Measurements from ENCODE around the gene ZKSCAN2. TPM values are rescaled to one million over a fixed set of nuclear protein-coding genes. Genes with fewer than 3 reads are reported as not detected.
A peak's percentile ranks its signal among the peaks of the same experiment; 100 is the strongest.

Gene ZKSCAN2
- total and polyA plus RNA-seq, 2 donors (not counting 1 experiment from before 2014, with no cell fraction given), result 2.1 to 4.3 TPM

DNA sequence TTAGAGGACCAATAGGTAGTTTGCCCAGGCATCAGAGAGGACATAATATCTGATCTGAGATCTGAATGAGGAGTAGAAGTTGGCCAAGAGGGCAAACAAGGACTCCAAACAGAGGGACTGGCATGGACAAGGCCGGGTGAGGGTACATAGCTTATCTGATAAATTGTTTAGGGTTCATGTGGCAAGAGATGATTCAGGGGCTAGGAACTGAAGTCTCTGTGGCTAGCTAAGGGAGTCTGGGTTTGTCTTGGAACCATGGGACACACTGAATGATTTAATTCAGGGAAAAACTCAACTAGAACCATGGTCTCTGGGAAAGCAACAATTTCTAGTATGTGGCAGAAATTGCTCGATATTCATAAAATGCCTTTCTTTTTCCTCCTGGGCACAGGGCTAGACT lies 45.0 kb downstream of the ZKSCAN2 start:
- Histone ChIP-seq H3K27me3 (ENCODE audit: control insufficient read depth, insufficient read depth, low read length) (peaks cover 3% of the 10 kb centered on the region), H3K9ac (ENCODE audit: insufficient read depth, low read length) (no peak overlapping the region), H3K79me2 (ENCODE audit: control insufficient read depth, insufficient read depth, low read length) (no peaks in the 10 kb centered on the region), H3K4me1 (ENCODE audit: control insufficient read depth, extremely low read depth, insufficient read depth, low read length) (no peaks in the 10 kb centered on the region), H4K20me1 (ENCODE audit: control insufficient read depth, extremely low read depth, insufficient read depth, low read length) (no peaks in the 10 kb centered on the region), H2AFZ (ENCODE audit: low read length) (no peak overlapping the region), H3K36me3 (ENCODE audit: control insufficient read depth, insufficient read depth, low read length) (no peaks in the 10 kb centered on the region), H3K27ac (ENCODE audit: insufficient read depth, low read length) (no peak overlapping the region), H3K9me3 (ENCODE audit: control insufficient read depth, insufficient read depth, low read depth, low read length) (no peaks in the 10 kb centered on the region), H3K4me3 (replicated peaks in 1 of 4; ENCODE audit: control extremely low read depth in 1 of 4, insufficient read depth in 1 of 4, low read depth in 3 of 4, low read length in 4 of 4) (no peak overlapping the region), H3K4me2 (ENCODE audit: extremely low read depth, insufficient read depth, low read length) (no peak overlapping the region)
- TF ChIP-seq EZH2 (IDR thresholded peaks at IDR 0.05; ENCODE audit: low read length, missing control alignments), result no peak
- peak in 1 of 2 donors; percentile 23 for DNase-seq (ENCODE audit: low read depth in 2 of 2)

DNA sequence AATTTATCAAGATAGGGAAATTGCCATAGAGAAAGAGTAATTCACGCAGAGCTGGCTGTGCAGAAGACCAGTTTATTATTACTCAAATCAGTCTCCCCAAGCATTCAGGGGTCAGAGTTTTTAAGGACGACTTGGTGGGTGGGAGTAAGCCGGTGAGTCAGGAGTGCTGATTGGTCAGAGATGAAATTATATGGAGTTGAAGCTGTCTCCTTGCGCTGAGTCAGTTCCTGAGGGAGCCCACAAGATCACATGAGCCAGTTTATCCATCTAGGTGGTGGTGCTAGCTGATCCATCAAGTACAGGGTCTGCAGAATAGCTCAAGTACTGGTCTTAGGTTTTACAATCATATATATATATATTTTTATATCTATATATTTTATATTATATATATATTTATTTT lies 46.9 kb downstream of the ZKSCAN2 start:
- H3K9me3 ChIP-seq (ENCODE audit: control insufficient read depth, insufficient read depth, low read depth, low read length), result no peaks in the 10 kb centered on the region
- H3K4me1 ChIP-seq (ENCODE audit: control insufficient read depth, extremely low read depth, insufficient read depth, low read length), result no peaks in the 10 kb centered on the region
- H2AFZ ChIP-seq (ENCODE audit: low read length), result no peak overlapping the region
- no peak overlapping the region for H3K4me2 ChIP-seq (ENCODE audit: extremely low read depth, insufficient read depth, low read length)
- TF ChIP-seq EZH2 (IDR thresholded peaks at IDR 0.05; ENCODE audit: low read length, missing control alignments), result no peak
- TF ChIP-seq, protein P1, sequence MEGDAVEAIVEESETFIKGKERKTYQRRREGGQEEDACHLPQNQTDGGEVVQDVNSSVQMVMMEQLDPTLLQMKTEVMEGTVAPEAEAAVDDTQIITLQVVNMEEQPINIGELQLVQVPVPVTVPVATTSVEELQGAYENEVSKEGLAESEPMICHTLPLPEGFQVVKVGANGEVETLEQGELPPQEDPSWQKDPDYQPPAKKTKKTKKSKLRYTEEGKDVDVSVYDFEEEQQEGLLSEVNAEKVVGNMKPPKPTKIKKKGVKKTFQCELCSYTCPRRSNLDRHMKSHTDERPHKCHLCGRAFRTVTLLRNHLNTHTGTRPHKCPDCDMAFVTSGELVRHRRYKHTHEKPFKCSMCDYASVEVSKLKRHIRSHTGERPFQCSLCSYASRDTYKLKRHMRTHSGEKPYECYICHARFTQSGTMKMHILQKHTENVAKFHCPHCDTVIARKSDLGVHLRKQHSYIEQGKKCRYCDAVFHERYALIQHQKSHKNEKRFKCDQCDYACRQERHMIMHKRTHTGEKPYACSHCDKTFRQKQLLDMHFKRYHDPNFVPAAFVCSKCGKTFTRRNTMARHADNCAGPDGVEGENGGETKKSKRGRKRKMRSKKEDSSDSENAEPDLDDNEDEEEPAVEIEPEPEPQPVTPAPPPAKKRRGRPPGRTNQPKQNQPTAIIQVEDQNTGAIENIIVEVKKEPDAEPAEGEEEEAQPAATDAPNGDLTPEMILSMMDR (conservative IDR thresholded peaks at IDR 0.05 in 1 of 2, IDR thresholded peaks at IDR 0.05 in 1 of 2; ENCODE audit: low read depth in 1 of 2, low read length in 2 of 2), result no peak
- no peak overlapping the region for H3K4me3 ChIP-seq (replicated peaks in 1 of 4; ENCODE audit: control extremely low read depth in 1 of 4, insufficient read depth in 1 of 4, low read depth in 3 of 4, low read length in 4 of 4)
- peak; percentile 36 to 87 for DNase-seq (ENCODE audit: low read depth in 2 of 2)
- no peaks in the 10 kb centered on the region for H3K79me2 ChIP-seq (ENCODE audit: control insufficient read depth, insufficient read depth, low read length)
- no peak overlapping the region for H3K9ac ChIP-seq (ENCODE audit: insufficient read depth, low read length)
- no peak overlapping the region for H3K27ac ChIP-seq (ENCODE audit: insufficient read depth, low read length)
- peaks cover 3% of the 10 kb centered on the region for H3K27me3 ChIP-seq (ENCODE audit: control insufficient read depth, insufficient read depth, low read length)
- no peaks in the 10 kb centered on the region for H4K20me1 ChIP-seq (ENCODE audit: control insufficient read depth, extremely low read depth, insufficient read depth, low read length)
- no peaks in the 10 kb centered on the region for H3K36me3 ChIP-seq (ENCODE audit: control insufficient read depth, insufficient read depth, low read length)

DNA sequence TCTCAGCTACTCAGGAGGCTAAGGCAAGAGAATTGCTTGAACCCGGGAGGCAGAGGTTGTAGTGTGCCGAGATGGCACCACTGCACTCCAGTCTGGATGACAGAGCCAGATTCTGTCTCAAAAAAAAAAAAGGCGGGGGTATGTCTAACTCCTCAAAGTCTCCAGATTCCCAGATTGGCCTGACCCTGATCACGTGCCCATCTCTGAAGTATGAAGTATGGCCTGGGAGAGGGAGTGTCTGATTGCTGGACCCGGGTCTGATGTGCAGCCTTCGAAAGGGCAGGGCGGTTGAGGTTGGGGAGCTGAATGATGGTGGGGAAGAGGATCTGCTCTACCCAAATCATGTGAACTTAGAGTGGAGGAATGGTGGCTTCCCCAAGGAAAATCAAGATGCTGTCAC lies 58.2 kb downstream of the ZKSCAN2 start:
- DNase-seq (ENCODE audit: low read depth in 2 of 2), result no peak
- no peaks in the 10 kb centered on the region for H3K27me3 ChIP-seq (ENCODE audit: control insufficient read depth, insufficient read depth, low read length)
- no peaks in the 10 kb centered on the region for H3K79me2 ChIP-seq (ENCODE audit: control insufficient read depth, insufficient read depth, low read length)
- no peak overlapping the region for H3K4me3 ChIP-seq (replicated peaks in 1 of 4; ENCODE audit: control extremely low read depth in 1 of 4, insufficient read depth in 1 of 4, low read depth in 3 of 4, low read length in 4 of 4)
- no peaks in the 10 kb centered on the region for H4K20me1 ChIP-seq (ENCODE audit: control insufficient read depth, extremely low read depth, insufficient read depth, low read length)
- no peaks in the 10 kb centered on the region for H3K9me3 ChIP-seq (ENCODE audit: control insufficient read depth, insufficient read depth, low read depth, low read length)
- H3K9ac ChIP-seq (ENCODE audit: insufficient read depth, low read length), result no peak overlapping the region
- H2AFZ ChIP-seq (ENCODE audit: low read length), result no peak overlapping the region
- no peak overlapping the region for H3K27ac ChIP-seq (ENCODE audit: insufficient read depth, low read length)
- H3K36me3 ChIP-seq (ENCODE audit: control insufficient read depth, insufficient read depth, low read length), result no peaks in the 10 kb centered on the region
- no peak overlapping the region for H3K4me2 ChIP-seq (ENCODE audit: extremely low read depth, insufficient read depth, low read length)
- TF ChIP-seq, protein P1 (conservative IDR thresholded peaks at IDR 0.05 in 1 of 2, IDR thresholded peaks at IDR 0.05 in 1 of 2; ENCODE audit: low read depth in 1 of 2, low read length in 2 of 2), result no peak
- TF ChIP-seq EZH2 (IDR thresholded peaks at IDR 0.05; ENCODE audit: low read length, missing control alignments), result no peak
- no peaks in the 10 kb centered on the region for H3K4me1 ChIP-seq (ENCODE audit: control insufficient read depth, extremely low read depth, insufficient read depth, low read length)

Data from fibroblast of lung (primary cell).